ENCODE measurements around the gene C10orf90.

Gene C10orf90

GRCh38 chr10:126618466-126618865, 52.0 kb downstream of the C10orf90 start:
- in situ Hi-C loops (cut with MboI; ENCODE audit: low sequenced_read_pairs, unreplicated experiment) = no loop called here
- no peak for DNase-seq (ENCODE audit: low spot score)
- no peak for TF ChIP-seq CTCF (IDR thresholded peaks at IDR 0.05; ENCODE audit: borderline replicate concordance, control extremely low read depth, extremely low read depth, insufficient read depth, missing control alignments)

DNA sequence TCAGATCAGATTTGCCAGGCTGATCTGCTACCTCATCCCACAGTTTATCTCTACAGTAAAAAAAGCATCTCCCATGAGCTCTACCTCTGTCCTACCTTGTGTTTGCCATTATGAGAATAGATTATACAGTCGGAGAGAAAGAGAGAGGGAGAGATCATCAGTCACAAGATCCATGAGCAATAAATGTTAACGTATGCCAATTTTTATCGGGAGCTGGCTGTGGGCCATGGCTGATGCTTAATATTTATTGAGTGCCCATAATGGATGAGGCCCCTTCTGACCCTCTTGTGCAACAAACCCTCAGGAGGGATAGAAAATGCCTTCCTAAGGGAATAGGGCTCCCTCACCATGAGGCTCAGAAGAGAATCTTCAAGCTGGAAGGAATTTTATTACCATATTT, 52.8 kb downstream of the C10orf90 start:
- in situ Hi-C loops (cut with MboI; ENCODE audit: low sequenced_read_pairs, unreplicated experiment) = no loop called here
- no peak for TF ChIP-seq CTCF (IDR thresholded peaks at IDR 0.05; ENCODE audit: borderline replicate concordance, control extremely low read depth, extremely low read depth, insufficient read depth, missing control alignments)
- no peak for DNase-seq (ENCODE audit: low spot score)

DNA sequence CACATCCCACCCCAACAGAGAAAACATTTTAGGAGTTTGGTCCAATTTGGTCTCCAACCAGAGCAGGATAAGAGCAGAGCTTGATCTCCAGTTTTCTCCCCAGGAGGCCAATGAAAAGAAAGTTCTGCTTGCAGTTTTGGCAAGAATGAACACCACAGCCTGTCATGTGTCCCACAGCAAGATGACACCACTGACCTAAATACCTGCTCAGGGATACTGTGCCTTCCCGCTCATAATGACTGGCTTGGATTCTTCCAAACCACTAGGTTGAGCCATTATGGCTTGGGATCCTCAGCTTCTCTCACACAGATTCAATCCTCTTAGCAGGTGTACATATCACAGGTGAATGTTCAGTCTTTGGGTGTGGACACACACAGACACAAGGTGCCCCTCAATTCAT, 53.3 kb downstream of the C10orf90 start:
- in situ Hi-C loops (cut with MboI; ENCODE audit: low sequenced_read_pairs, unreplicated experiment) = no loop called here
- no peak for DNase-seq (ENCODE audit: low spot score)
- no peak for TF ChIP-seq CTCF (IDR thresholded peaks at IDR 0.05; ENCODE audit: borderline replicate concordance, control extremely low read depth, extremely low read depth, insufficient read depth, missing control alignments)

- in situ Hi-C loops (cut with MboI; ENCODE audit: low sequenced_read_pairs, unreplicated experiment) = no loop called here
- no peak for TF ChIP-seq CTCF (IDR thresholded peaks at IDR 0.05; ENCODE audit: borderline replicate concordance, control extremely low read depth, extremely low read depth, insufficient read depth, missing control alignments)
- DNase-seq (ENCODE audit: low spot score) = no peak
Observed at GRCh38 chr10:126616737-126617136, 53.8 kb downstream of the C10orf90 start.

DNA sequence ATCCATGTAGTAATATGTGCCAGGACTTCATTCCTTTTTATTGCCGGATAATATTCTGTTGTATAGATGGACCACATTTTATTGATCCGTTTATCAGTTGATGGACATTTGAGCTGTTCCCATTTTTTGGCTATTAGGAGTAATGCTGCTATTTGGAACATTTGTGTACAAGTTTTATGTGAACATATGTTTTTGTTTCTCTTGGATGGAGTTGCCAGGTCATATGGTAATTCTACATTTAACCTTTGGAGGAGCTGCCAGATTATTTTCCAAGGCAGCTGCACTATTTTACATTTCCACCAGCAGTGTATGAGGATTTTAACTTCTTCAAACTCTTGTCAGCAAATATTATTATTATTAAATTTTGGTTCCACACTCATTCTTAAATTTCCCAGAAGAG, 59.2 kb downstream of the C10orf90 start:
- no peak for TF ChIP-seq CTCF (IDR thresholded peaks at IDR 0.05; ENCODE audit: borderline replicate concordance, control extremely low read depth, extremely low read depth, insufficient read depth, missing control alignments)
- no peak for DNase-seq (ENCODE audit: low spot score)
- in situ Hi-C loops (cut with MboI; ENCODE audit: low sequenced_read_pairs, unreplicated experiment) = no loop called here

DNA sequence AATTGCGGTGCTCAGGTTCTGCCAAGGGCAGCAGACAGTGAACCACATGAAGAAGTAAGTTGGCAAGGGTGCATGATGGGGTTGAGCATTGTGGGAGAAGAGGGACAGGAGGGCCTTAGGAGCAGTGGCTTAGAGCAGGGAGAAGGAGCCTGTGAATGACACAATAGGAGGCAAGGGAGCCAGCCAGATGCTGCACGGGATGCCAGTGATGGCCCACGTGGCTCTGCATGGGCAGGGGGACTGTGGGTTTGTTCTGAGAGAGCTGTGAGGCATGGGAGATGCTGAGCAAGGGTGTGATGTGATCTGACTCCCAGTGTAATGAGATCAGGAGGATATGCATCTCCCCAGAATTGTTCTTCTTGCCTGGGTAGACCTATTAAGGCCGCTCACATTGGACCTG, 60.9 kb downstream of the C10orf90 start:
- DNase-seq (ENCODE audit: low spot score) = no peak
- TF ChIP-seq CTCF (IDR thresholded peaks at IDR 0.05; ENCODE audit: borderline replicate concordance, control extremely low read depth, extremely low read depth, insufficient read depth, missing control alignments) = no peak
- in situ Hi-C loops (cut with MboI; ENCODE audit: low sequenced_read_pairs, unreplicated experiment) = no loop called here
